Measurements from ENCODE around the gene RIC8B. TPM values are rescaled to one million over a fixed set of nuclear protein-coding genes. Genes with fewer than 3 reads are reported as not detected.
"Not testable (repeated sequence)": the region's sequence is repeated elsewhere in the genome, so short reads cannot be mapped to it uniquely, and the experiment has no call there.

RIC8B gene, protein sequence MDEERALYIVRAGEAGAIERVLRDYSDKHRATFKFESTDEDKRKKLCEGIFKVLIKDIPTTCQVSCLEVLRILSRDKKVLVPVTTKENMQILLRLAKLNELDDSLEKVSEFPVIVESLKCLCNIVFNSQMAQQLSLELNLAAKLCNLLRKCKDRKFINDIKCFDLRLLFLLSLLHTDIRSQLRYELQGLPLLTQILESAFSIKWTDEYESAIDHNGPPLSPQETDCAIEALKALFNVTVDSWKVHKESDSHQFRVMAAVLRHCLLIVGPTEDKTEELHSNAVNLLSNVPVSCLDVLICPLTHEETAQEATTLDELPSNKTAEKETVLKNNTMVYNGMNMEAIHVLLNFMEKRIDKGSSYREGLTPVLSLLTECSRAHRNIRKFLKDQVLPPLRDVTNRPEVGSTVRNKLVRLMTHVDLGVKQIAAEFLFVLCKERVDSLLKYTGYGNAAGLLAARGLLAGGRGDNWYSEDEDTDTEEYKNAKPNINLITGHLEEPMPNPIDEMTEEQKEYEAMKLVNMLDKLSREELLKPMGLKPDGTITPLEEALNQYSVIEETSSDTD
- polyA plus RNA-seq (2013, experiment 1 of 2), result 16.8 TPM
- 16.0 TPM for polyA plus RNA-seq (2013, experiment 2 of 2)

DNA sequence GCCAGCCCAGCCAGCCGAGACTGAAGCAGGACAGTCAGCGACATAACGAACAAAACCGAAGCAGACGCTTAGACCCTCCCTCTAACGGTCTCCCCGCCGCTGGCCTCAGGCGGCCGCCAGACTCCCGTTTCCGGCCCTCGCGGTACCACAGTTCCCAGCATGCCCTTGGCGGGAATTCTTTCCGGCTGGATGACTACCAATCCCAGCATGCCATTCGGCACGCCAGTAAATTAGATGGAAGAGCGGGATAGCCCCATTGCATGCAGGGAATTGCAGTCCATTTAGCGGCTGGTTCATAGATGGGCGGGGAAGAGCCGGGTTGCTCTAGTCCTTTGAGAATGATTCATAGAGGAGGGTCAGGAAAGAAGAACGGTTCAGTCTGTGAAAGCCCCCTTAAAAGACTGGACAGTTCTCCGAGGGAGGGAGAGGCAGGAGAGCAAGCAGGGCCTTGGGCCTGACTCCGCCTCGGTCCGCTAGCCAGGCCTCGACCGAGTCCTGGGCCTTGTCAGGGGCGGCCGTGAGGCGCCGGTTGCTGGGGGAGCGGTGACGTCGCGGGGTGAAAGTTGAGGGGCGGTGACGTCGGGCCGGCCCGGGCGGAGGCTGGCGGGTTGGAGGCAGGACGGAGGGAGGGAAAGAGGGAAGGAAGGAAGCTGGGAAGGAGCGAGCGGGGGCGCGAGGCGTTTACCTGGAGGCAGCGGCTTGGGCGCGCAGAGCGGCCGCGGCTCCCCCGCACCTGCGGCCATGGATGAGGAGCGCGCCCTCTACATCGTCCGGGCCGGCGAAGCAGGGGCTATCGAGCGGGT lies at the start of gene RIC8B:
Gene RIC8B (plus strand): TSS at position 678 of the 803 bp plus-strand sequence. CDS start 64 bp downstream, at position 742.
- Histone ChIP-seq H3K27me3 (ENCODE audit: insufficient read depth, low read length) (no peaks in the 10 kb centered on the region), H3K4me3 (ENCODE audit: low read length) (peak within 1 kb of the TSS; percentile 72), H3K27ac (ENCODE audit: low read depth, low read length) (peak within 1 kb of the TSS; percentile 88), H3K36me3 (ENCODE audit: insufficient read depth, low read length) (no peaks in the 10 kb centered on the region; the same call in none of the 2 replicates), H3K9ac (ENCODE audit: low read depth, low read length) (peak within 1 kb of the TSS; percentile 80), H3K4me1 (ENCODE audit: insufficient read depth, low read length) (peaks cover 45% of the 10 kb centered on the region), H3K9me3 (ENCODE audit: insufficient read depth, low read depth, low read length) (no peaks in the 10 kb centered on the region)
- WGBS, result under 1% methylated on average over 66 of the region's 66 CpGs

DNA sequence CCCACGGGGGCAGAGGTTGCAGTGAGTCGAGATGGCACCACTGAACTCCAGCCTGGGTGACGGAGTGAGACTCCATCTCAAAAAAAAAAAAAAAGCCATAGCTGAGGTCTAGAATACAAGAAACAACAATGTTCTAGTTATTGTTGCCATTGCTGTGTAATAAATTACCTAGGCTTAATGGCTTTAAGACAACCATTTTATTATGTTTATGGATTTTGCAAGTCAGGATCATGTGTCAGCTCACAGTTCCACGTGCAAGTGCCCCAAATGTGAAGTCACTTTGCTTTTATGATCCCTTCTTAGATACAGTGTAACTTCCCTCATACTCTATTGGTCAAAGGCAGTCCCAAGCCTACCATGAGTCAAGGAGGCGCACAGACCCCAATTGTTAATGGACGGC lies 49.5 kb upstream of the RIC8B start:
- Histone ChIP-seq H3K36me3 (ENCODE audit: insufficient read depth, low read length) (no peaks in the 10 kb centered on the region), H3K9me3 (ENCODE audit: insufficient read depth, low read depth, low read length) (no peaks in the 10 kb centered on the region; the same call in 1 of the 2 replicates), H3K4me3 (ENCODE audit: low read length) (no peak overlapping the region), H3K4me1 (ENCODE audit: insufficient read depth, low read length) (peaks cover 16% of the 10 kb centered on the region), H3K27me3 (ENCODE audit: insufficient read depth, low read length) (no peaks in the 10 kb centered on the region), H3K9ac (ENCODE audit: low read depth, low read length) (no peak overlapping the region), H3K27ac (ENCODE audit: low read depth, low read length) (no peak overlapping the region)
- 96% methylated on average over 6 of the region's 6 CpGs for WGBS

DNA sequence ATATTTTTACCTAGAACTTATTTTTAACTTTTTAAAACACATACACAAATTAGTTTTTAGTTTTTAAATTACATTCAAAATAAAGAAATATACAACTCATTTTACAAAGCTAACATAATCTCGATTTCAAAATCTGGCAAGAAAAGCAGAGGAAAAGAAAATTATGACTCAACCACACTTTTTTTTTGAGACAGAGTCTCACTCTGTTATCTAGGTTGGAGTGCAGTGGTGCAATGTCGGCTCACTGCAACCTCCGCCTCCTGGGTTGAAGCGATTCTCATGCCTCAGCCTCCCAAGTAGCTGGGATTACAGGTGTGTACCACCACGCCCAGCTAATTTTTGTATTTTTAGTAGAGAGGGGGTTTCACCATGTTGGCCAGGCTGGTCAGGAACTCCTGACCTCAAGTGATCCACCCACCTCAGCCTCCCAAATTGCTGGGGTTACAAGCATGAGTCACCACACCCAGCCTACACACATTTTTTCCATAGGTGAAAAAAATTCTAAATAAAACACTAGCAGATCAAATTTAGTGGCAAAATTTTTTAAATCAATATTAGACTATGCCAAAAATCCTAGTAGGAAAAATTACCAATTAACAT lies 47.8 kb upstream of the RIC8B start:
- peaks cover 16% of the 10 kb centered on the region for H3K4me1 ChIP-seq (ENCODE audit: insufficient read depth, low read length)
- H3K9me3 ChIP-seq (ENCODE audit: insufficient read depth, low read depth, low read length); H3K4me3 ChIP-seq (ENCODE audit: low read length); H3K27me3 ChIP-seq (ENCODE audit: insufficient read depth, low read length); H3K27ac ChIP-seq (ENCODE audit: low read depth, low read length); H3K36me3 ChIP-seq (ENCODE audit: insufficient read depth, low read length); H3K9ac ChIP-seq (ENCODE audit: low read depth, low read length): not testable (repeated sequence)
- 96% methylated on average over 5 of the region's 5 CpGs for WGBS

DNA sequence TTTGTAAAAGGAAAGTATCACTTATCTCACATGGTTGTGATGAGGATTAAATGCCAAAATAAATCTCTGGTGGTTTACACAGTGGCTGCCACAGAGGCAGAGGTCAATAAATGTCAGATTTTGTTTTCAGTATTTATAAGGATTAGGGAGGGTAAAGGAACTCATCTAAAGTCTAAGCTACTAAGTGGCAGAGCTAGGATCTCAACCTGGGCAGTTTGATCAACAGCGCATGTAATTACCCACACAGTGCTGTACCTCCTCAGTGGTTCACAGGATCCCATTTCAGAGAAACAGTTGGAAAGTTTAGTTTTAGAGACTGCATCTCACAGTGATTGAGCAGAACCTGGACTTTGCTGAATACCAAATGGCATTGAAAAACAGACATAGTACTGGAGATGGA lies 44.9 kb upstream of the RIC8B start:
- no peaks in the 10 kb centered on the region for H3K27me3 ChIP-seq (ENCODE audit: insufficient read depth, low read length)

DNA sequence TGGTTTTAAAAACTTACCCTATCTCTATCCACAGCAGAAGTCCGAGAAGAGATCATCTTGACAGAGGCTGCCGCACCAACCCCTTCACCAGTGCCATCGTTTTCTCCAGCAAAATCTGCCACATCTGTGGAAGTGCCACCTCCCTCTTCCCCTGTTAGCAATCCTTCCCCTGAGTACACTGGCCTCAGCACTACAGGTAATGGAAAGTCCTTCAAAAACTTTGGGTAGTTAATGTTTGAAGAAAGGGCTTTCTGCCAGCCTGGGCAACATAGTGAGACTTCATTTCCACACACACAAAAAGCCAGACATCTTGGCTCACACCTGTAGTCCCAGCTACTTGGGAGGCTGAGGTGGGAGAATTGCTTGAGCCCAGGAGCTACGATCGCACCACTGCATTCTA lies 41.6 kb upstream of the RIC8B start:
- H3K27me3 ChIP-seq (ENCODE audit: insufficient read depth, low read length), result no peaks in the 10 kb centered on the region
- H3K4me3 ChIP-seq (ENCODE audit: low read length), result no peak overlapping the region
- H3K36me3 ChIP-seq (ENCODE audit: insufficient read depth, low read length), result no peaks in the 10 kb centered on the region
- no peaks in the 10 kb centered on the region for H3K9me3 ChIP-seq (ENCODE audit: insufficient read depth, low read depth, low read length)
- 96% methylated on average over 5 of the region's 5 CpGs for WGBS
- no peak overlapping the region for H3K27ac ChIP-seq (ENCODE audit: low read depth, low read length)
- no peak overlapping the region for H3K9ac ChIP-seq (ENCODE audit: low read depth, low read length)
- H3K4me1 ChIP-seq (ENCODE audit: insufficient read depth, low read length), result 0 out of 2 replicates have a peak, but pooled peaks cover 4% of the 10 kb centered on the region

More for the DNA sequence above, 44.9 kb upstream of the RIC8B start:
- Histone ChIP-seq H3K4me1 (ENCODE audit: insufficient read depth, low read length) (no peaks in the 10 kb centered on the region), H3K9me3 (ENCODE audit: insufficient read depth, low read depth, low read length) (no peaks in the 10 kb centered on the region; the same call in 1 of the 2 replicates), H3K4me3 (ENCODE audit: low read length) (no peak overlapping the region), H3K36me3 (ENCODE audit: insufficient read depth, low read length) (no peaks in the 10 kb centered on the region), H3K27ac (ENCODE audit: low read depth, low read length) (no peak overlapping the region), H3K9ac (ENCODE audit: low read depth, low read length) (no peak overlapping the region)
- WGBS, result 91% methylated on average over 1 of the region's 1 CpG

DNA sequence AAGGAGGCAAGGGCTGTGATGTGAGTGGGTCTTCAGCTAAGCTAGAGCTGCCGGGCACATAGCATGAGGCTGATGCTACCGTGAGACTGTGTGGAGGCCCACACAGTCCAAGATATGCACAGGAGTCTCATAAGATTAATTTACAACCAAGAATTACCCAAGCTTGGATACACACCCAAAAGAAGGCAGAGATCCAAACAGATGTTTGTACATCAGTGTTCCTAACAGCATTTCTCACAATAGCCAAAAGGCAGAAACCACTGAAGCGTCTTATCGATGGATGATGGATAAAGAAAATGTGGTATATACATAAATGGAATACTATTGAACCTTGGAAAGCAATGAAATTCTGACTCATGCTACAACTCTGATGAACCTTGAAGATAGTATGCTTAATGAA lies 40.8 kb upstream of the RIC8B start:
- H3K9ac ChIP-seq (ENCODE audit: low read depth, low read length), result no peak overlapping the region
- H3K4me1 ChIP-seq (ENCODE audit: insufficient read depth, low read length), result 0 out of 2 replicates have a peak, but pooled peaks cover 4% of the 10 kb centered on the region
- H3K4me3 ChIP-seq (ENCODE audit: low read length), result no peak overlapping the region
- H3K27me3 ChIP-seq (ENCODE audit: insufficient read depth, low read length), result no peaks in the 10 kb centered on the region
- no peaks in the 10 kb centered on the region for H3K36me3 ChIP-seq (ENCODE audit: insufficient read depth, low read length)
- no peak overlapping the region for H3K27ac ChIP-seq (ENCODE audit: low read depth, low read length)
- WGBS, result 85% methylated on average over 4 of the region's 4 CpGs
- H3K9me3 ChIP-seq (ENCODE audit: insufficient read depth, low read depth, low read length), result no peaks in the 10 kb centered on the region

DNA sequence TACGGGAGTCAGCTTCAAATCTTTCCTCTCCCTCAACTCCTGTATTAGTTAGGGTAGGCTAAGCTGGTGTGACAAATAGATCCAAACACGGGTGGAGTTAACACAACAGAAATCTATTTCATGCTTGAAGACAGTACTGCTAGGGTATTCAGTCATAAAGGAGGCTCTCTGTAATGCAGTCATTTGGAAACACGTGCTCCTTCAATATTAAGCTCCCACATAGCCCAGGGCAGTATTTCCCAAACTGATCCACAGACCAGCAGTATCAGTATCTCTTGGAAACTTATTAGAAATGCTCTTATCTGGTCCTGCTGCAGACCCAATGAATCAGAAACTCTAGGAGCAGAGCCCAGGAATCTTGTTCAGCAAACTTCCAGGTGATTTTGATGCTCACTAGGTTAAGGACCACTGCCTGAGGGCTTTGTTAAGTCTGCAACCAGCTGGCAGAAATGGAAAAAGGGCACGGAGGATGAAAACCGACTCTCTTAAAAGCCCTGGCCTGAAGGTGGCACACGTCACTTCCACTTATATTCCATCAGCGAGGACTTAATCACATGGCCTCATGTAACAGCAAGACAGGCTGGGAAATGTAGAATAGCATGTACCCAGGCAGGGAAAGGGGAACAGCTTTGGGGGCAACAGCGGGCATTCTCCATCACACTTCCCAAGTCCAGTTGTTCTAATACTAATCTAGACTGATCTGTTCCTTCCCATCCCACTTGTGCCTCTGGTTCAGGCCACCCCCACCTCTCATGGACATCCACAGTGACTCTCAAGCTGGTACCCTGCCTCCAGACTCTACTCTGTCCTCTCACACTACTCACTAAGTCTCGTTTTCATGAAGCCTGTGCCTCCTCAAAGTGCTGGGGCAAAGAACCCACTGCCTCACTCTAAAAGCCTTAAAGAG lies 38.2 kb upstream of the RIC8B start:
- Histone ChIP-seq H3K4me1 (ENCODE audit: insufficient read depth, low read length) (peaks cover 21% of the 10 kb centered on the region), H3K36me3 (ENCODE audit: insufficient read depth, low read length) (no peaks in the 10 kb centered on the region), H3K9me3 (ENCODE audit: insufficient read depth, low read depth, low read length) (no peaks in the 10 kb centered on the region), H3K9ac (ENCODE audit: low read depth, low read length) (no peak overlapping the region), H3K27me3 (ENCODE audit: insufficient read depth, low read length) (no peaks in the 10 kb centered on the region), H3K4me3 (ENCODE audit: low read length) (no peak overlapping the region), H3K27ac (ENCODE audit: low read depth, low read length) (no peak overlapping the region)
- 89% methylated on average over 8 of the region's 9 CpGs for WGBS

DNA sequence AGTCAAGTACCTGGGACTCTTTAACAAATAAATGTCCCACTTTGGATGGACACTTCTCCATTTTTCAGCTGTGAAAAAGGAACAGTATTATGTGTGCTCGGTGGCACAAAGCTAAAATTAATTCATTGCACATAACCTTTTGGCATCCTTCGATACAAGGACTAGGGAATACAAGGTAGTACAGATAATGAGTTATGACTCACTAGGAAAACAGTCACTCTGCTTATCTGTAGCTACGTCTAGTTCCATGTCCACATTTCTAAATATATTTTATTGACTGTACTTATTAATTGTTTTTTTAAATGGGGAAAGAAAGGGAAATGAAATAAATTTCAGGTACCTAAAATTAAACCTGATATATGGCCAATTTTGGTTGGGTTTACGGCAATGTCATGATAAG lies 35.2 kb upstream of the RIC8B start:
- no peak overlapping the region for H3K4me3 ChIP-seq (ENCODE audit: low read length)
- no peaks in the 10 kb centered on the region for H3K36me3 ChIP-seq (ENCODE audit: insufficient read depth, low read length)
- no peaks in the 10 kb centered on the region for H3K9me3 ChIP-seq (ENCODE audit: insufficient read depth, low read depth, low read length)
- H3K4me1 ChIP-seq (ENCODE audit: insufficient read depth, low read length), result peaks cover 42% of the 10 kb centered on the region
- H3K9ac ChIP-seq (ENCODE audit: low read depth, low read length), result no peak overlapping the region
- no peak overlapping the region for H3K27ac ChIP-seq (ENCODE audit: low read depth, low read length)
- no peaks in the 10 kb centered on the region for H3K27me3 ChIP-seq (ENCODE audit: insufficient read depth, low read length)
- WGBS, result 90% methylated on average over 3 of the region's 4 CpGs

DNA sequence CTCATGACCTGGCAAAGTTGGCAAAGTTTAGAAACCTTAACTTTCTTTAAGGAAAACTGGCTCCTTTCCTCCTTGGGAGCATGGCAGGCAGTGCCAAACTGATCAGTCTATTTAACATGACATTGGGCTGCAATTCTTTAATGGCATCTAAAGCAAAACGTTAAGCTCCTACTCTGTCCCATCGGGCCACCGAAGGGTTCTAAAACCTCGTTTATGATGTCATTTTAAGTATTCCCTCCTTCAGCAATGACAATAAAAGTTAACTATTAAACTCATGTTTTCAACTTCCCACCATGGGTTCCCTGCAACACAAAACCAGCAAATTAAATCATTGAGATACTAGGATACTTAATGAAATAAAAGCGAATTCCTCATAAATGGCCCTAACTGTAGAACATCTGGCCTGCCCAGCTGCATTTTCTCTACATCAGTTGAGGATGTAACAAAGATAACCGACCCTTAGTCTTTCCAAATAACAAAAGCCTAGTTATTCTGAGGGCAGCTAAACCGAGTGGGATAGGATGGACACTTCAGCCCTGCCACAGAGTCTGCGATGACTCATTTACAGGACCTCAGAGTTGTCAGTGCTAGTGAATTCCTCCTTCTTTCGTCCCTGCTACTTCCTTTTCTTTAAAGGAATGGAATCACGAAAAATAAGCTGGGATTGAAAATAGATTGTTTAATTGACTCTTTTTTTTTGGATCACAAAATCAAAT lies 34.5 kb upstream of the RIC8B start:
- Histone ChIP-seq H3K4me3 (ENCODE audit: low read length) (no peak overlapping the region), H3K9ac (ENCODE audit: low read depth, low read length) (no peak overlapping the region), H3K4me1 (ENCODE audit: insufficient read depth, low read length) (peaks cover 47% of the 10 kb centered on the region), H3K9me3 (ENCODE audit: insufficient read depth, low read depth, low read length) (no peaks in the 10 kb centered on the region), H3K27me3 (ENCODE audit: insufficient read depth, low read length) (no peaks in the 10 kb centered on the region), H3K27ac (ENCODE audit: low read depth, low read length) (no peak overlapping the region), H3K36me3 (ENCODE audit: insufficient read depth, low read length) (no peaks in the 10 kb centered on the region)
- 58% methylated on average over 9 of the region's 10 CpGs for WGBS

DNA sequence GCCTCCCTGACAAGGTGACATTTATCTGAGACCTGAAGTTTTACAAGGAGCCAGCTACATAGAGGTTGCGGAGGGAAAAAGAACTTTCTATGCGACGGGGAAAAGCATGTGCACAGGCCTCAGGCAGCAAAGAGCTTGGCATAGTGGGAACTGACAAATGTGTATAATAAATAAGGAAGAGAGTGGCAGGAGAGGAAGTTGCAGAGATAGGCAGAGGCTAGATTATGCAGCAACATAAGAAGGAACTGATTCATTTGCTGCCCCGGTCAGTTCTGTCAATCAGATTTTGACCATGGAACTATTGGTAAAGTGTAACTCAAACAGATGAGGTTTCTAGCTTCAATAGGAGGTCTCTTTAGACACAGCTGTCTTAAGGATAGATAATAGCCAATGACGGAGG lies 33.7 kb upstream of the RIC8B start:
- Histone ChIP-seq H3K4me3 (ENCODE audit: low read length) (no peak overlapping the region), H3K36me3 (ENCODE audit: insufficient read depth, low read length) (no peaks in the 10 kb centered on the region), H3K27me3 (ENCODE audit: insufficient read depth, low read length) (no peaks in the 10 kb centered on the region), H3K4me1 (ENCODE audit: insufficient read depth, low read length) (peaks cover 50% of the 10 kb centered on the region), H3K27ac (ENCODE audit: low read depth, low read length) (no peak overlapping the region), H3K9me3 (ENCODE audit: insufficient read depth, low read depth, low read length) (no peaks in the 10 kb centered on the region), H3K9ac (ENCODE audit: low read depth, low read length) (no peak overlapping the region)
- 94% methylated on average over 5 of the region's 5 CpGs for WGBS
